ENCODE results near the gene UROD.

The UROD gene

GRCh38 chr1:45009296-45009865 lies 2.7 kb upstream of the UROD start:
- no peak for DNase-seq

DNA sequence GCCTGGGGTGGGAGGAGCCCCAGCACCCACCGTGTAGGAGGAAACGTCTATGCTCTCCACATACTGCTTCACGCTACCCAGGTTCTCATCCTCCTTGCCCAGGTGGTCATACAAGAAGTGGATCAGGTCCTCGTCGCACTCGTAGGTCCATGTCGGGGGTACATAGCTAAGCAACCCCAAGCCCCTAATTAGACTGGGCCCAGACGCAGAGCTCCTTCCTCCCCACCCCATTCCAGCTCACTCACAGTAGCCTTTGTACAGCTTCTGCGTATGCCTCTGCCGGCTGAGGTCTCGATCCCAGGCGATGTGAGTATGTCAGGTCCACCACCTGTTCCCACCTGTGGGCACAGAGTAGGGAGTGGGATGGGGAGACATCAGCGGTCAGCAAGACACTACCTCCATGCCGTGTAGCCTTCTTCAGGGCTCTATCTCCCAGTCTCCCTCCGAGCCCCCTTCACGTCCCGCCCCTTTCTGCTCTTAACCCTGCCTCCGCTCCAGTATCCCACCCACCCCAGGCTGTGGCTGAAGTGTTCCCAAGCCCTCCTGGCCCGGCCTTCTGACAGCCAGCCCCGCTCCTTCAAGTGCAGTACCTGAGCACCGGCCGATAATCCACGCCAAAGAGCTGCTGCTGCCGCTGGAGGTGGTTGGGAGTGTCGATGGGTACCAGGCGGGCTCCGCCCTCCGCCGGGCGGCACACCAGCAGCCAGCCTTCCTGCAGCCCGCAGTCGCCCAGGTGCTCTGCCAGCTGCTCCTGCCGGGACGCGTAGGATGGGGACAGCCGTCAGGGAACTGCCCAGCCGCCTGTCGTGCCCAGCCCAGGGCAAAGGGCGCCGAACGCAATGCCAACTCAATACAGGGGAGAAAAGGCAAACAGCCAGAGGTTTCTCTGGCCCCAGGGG lies 1.8 kb upstream of the UROD start:
- DNase-seq: no peak

- DNase-seq: peak; percentile 75
Observed at GRCh38 chr1:45010855-45011811, 921 bp upstream of the UROD start, which contains the start of gene HECTD3. Gene HECTD3 (minus strand): TSS chr1:45011324. CDS start chr1:45011257, 67 bp downstream.

GRCh38 chr1:45012639-45013278 lies 705 bp downstream of the UROD start:
- DNase-seq: peak; percentile 44

DNA sequence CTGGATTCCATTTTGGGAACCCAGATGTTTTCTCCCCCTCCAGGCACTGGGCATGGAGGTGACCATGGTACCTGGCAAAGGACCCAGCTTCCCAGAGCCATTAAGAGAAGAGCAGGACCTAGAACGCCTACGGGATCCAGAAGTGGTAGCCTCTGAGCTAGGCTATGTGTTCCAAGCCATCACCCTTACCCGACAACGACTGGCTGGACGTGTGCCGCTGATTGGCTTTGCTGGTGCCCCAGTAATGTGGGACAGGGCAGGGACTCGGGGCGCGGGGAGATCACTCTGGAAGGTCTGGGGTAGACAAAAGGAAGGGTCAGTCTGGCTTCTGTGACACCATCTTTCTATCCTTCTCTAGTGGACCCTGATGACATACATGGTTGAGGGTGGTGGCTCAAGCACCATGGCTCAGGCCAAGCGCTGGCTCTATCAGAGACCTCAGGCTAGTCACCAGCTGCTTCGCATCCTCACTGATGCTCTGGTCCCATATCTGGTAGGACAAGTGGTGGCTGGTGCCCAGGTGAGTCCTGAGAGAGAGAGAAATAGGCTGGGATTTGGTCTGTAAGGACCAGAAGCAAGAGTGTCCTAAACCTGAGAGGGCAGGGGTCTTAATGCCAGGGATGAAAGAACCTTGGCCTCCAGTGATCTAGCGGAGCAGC lies 1.6 kb downstream of the UROD start:
- no peak for DNase-seq

DNA sequence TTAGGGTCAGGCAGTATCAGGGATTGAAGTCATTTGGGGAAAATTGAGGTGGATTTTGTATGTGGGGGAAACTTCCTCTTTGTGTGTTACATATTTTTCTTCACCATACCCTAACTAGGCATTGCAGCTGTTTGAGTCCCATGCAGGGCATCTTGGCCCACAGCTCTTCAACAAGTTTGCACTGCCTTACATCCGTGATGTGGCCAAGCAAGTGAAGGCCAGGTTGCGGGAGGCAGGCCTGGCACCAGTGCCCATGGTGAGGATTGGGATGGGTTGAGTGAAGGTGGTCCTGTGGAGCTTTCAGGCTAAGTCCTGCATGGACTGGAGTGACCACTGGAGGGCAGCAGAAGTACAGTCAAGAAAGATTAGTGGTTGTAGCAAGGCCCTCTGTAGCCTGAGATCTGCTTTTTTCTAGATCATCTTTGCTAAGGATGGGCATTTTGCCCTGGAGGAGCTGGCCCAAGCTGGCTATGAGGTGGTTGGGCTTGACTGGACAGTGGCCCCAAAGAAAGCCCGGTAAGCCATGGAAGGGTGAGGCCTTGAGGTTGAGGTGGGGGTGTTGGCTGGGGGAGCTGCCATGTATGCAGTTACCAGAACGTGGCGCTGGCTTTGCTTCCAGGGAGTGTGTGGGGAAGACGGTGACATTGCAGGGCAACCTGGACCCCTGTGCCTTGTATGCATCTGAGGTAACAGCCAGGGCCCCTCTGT lies 2.4 kb downstream of the UROD start:
- peak; percentile 84 for DNase-seq

- no peak for DNase-seq
Observed at GRCh38 chr1:45015683-45016082, 3.6 kb downstream of the UROD start.

- DNase-seq: no peak
Observed at GRCh38 chr1:45016090-45016697, 4.1 kb downstream of the UROD start.

- DNase-seq: no peak
Observed at GRCh38 chr1:45016767-45017166, 4.7 kb downstream of the UROD start.

- DNase-seq: peak; percentile 60
Observed at GRCh38 chr1:45018599-45019230, 6.7 kb downstream of the UROD start.

DNA sequence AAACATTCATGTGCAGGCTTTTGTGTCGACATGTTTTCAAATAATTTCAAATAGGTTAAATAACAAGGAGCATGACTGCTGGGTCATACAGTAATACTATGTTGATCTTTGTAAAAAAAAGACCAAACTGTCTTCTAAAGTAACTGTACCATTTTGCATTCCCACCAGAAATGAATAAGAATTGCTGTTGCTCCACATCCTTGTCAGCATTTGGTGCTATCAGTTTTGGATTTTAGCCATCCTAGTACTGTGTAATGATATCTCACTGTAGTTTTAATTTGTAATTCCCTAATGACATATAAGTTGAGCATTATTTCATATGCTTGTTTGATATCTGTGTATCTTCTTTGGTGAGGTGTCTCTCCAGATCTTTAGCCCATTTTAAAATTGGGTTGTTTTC lies 11.6 kb downstream of the UROD start:
- DNase-seq: no peak

GRCh38 chr1:45026446-45026845 lies 14.4 kb downstream of the UROD start:
- DNase-seq: no peak

DNA sequence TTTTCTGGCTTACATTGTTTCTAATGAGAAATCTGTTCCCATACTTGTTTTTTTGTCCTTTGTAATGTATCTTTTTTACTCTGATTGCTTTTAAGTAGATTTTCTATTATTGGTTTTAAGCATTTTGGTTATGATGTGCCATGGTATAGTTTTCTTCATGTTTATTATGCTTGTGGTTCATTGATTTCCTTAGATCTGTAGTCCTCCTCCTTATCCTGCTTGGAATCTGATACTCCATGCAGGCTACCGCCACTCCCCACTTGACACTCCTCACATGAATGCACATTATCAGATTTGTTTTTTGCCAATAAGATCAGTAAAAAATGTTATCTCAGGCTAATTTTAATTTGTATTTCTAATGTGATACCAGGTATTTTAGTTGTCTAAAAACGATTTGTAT lies 20.8 kb downstream of the UROD start:
- no peak for DNase-seq

DNA sequence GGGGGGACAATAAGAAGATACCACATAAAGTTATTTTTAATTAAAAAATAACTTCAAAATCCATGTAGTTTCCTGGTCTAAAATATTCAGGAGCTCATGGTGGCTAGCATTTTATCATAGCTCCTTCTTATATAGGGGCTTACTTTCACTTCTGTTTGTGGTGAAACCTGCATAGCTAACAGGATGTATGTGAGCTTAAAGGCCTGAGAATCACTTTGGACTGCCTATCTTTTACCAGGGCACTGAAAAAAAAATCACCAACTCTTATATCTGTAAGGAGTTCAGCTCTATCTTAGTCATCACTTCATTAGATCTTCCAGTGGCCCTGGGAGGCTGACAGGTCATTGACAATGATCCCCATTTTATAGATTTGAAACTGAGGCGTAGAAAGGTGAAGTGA lies 21.3 kb downstream of the UROD start:
- no peak for DNase-seq

- DNase-seq: no peak
Observed at GRCh38 chr1:45035631-45036301, 23.7 kb downstream of the UROD start.

DNA sequence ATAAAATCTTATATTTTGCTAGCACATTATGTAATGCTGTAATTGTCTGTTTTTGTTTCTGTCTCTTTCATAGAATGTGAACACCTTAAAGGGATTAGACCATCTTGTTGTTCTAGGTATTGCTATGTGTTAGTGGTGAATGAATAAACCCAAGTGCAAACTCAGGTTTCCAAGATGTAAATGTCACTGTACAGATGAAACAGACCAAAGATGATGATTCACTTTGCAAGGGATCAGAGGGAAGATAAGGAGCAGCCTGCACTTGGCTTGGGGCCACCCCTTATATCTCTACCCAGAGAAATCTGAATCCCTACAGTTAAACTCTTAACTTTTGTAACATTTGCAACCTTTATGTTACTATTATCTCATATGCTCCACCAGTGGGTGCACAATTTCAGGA lies 25.4 kb downstream of the UROD start:
- DNase-seq: no peak

- DNase-seq: no peak
Observed at GRCh38 chr1:45038240-45038639, 26.2 kb downstream of the UROD start.

GRCh38 chr1:45038661-45039364 lies 26.8 kb downstream of the UROD start:
- DNase-seq: no peak

GRCh38 chr1:45040297-45040696 lies 28.2 kb downstream of the UROD start:
- no peak for DNase-seq

Measured in suppressor macrophage treated with lipopolysaccharide for 4 hours (primary cell).